ENCODE data around the gene DIS3L2. TPM values are rescaled to one million over a fixed set of nuclear protein-coding genes. Genes with fewer than 3 reads are reported as not detected.

DIS3L2 gene
- total RNA-seq, 1 experiment from 2014 or later, result 28.5 TPM

GRCh38 chr2:232353096-232353495 lies 391.6 kb downstream of the DIS3L2 start (continued):
- TF ChIP-seq, protein P1, sequence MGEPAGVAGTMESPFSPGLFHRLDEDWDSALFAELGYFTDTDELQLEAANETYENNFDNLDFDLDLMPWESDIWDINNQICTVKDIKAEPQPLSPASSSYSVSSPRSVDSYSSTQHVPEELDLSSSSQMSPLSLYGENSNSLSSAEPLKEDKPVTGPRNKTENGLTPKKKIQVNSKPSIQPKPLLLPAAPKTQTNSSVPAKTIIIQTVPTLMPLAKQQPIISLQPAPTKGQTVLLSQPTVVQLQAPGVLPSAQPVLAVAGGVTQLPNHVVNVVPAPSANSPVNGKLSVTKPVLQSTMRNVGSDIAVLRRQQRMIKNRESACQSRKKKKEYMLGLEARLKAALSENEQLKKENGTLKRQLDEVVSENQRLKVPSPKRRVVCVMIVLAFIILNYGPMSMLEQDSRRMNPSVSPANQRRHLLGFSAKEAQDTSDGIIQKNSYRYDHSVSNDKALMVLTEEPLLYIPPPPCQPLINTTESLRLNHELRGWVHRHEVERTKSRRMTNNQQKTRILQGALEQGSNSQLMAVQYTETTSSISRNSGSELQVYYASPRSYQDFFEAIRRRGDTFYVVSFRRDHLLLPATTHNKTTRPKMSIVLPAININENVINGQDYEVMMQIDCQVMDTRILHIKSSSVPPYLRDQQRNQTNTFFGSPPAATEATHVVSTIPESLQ (CRISPR knock-in tag; IDR thresholded peaks at IDR 0.05), result no peak

DNA sequence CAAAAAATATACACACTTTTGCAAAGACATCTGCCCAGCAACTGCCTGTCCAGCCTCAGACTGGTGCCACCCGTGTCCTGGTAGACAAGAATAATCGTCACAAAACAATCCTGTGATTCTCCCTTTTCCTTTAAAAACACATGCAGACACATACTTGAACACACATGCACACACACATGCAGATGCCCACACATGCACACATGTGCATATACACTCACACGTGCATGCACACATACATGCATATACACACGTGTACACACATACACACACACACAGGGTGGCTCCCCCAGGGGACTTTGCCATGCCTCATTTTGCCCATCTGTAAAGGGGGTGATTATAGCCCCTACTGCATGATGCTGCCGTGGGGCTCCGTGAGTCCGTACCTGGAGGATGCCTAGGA lies 392.1 kb downstream of the DIS3L2 start:
- TF ChIP-seq, protein P2, sequence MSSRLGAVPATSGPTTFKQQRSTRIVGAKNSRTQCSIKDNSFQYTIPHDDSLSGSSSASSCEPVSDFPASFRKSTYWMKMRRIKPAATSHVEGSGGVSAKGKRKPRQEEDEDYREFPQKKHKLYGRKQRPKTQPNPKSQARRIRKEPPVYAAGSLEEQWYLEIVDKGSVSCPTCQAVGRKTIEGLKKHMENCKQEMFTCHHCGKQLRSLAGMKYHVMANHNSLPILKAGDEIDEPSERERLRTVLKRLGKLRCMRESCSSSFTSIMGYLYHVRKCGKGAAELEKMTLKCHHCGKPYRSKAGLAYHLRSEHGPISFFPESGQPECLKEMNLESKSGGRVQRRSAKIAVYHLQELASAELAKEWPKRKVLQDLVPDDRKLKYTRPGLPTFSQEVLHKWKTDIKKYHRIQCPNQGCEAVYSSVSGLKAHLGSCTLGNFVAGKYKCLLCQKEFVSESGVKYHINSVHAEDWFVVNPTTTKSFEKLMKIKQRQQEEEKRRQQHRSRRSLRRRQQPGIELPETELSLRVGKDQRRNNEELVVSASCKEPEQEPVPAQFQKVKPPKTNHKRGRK (CRISPR knock-in tag; IDR thresholded peaks at IDR 0.05; ENCODE audit: borderline replicate concordance), result no peak
- TF ChIP-seq FOXP1 (CRISPR knock-in tag; IDR thresholded peaks at IDR 0.05; ENCODE audit: borderline replicate concordance) (no peak), ZNF121 (CRISPR knock-in tag; IDR thresholded peaks at IDR 0.05) (no peak), GRHL2 (CRISPR knock-in tag; IDR thresholded peaks at IDR 0.05; ENCODE audit: insufficient replicate concordance, severe bottlenecking) (no peak)
- TF ChIP-seq, protein P3, sequence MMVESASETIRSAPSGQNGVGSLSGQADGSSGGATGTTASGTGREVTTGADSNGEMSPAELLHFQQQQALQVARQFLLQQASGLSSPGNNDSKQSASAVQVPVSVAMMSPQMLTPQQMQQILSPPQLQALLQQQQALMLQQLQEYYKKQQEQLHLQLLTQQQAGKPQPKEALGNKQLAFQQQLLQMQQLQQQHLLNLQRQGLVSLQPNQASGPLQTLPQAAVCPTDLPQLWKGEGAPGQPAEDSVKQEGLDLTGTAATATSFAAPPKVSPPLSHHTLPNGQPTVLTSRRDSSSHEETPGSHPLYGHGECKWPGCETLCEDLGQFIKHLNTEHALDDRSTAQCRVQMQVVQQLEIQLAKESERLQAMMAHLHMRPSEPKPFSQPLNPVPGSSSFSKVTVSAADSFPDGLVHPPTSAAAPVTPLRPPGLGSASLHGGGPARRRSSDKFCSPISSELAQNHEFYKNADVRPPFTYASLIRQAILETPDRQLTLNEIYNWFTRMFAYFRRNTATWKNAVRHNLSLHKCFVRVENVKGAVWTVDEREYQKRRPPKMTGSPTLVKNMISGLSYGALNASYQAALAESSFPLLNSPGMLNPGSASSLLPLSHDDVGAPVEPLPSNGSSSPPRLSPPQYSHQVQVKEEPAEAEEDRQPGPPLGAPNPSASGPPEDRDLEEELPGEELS (CRISPR knock-in tag; IDR thresholded peaks at IDR 0.05), result no peak
- POLR2A ChIA-PET, result no interaction called here
- ATAC-seq, result no peak
- Mint-ChIP-seq H3K4me1 (no peaks in the 10 kb centered on the region), H3K36me3 (peaks cover 17% of the 10 kb centered on the region), H3K27me3 (ENCODE audit: low read depth) (peaks cover 64% of the 10 kb centered on the region), H3K9me3 (peaks cover 15% of the 10 kb centered on the region), H3K27ac (no peak overlapping the region), H3K4me3 (no peak overlapping the region)
- DNase-seq (ENCODE audit: low spot score), result no peak
- CTCF ChIA-PET, result interaction anchor here (0.6 to 1.8 kb wide), 4 partner anchors 13 to 86 kb away, joined by 3 to 21 read pairs (median 4); no protein-coding TSS in a partner anchor

DNA sequence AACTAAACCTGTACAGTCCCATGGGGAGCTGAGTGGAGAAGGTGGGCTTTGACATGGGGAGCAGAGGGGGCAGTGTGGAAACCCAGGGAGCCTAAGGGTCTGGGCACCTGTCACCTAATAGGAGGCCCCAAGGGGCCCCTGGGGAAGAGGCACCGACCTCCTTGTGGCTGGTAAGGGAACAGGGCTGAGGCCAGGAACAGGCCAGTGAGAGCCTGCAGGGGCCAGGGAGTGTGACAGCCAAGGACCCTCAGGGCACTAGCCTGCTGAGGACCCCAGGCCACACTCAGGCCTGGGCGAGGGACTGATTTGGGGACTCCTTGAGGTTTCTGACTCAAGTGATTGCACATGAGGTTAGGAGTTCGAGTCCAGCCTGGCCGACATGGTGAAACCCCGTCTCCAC lies 392.6 kb downstream of the DIS3L2 start:
- Mint-ChIP-seq H3K27me3 (ENCODE audit: low read depth) (peaks cover 60% of the 10 kb centered on the region), H3K36me3 (peaks cover 17% of the 10 kb centered on the region), H3K4me1 (no peaks in the 10 kb centered on the region), H3K4me3 (no peak overlapping the region), H3K27ac (no peak overlapping the region), H3K9me3 (peaks cover 15% of the 10 kb centered on the region)
- TF ChIP-seq ZNF263 (CRISPR knock-in tag; IDR thresholded peaks at IDR 0.05; ENCODE audit: low read depth) (no peak), CTCF (IDR thresholded peaks at IDR 0.05) (no peak), RORB (CRISPR knock-in tag; IDR thresholded peaks at IDR 0.05) (no peak), MAX (CRISPR knock-in tag; IDR thresholded peaks at IDR 0.05) (no peak)
- DNase-seq (ENCODE audit: low spot score) (peak; percentile 3), ATAC-seq (no peak)
- POLR2A ChIA-PET, result no interaction called here
- CTCF ChIA-PET, result interaction anchor here (1.3 kb wide), 1 partner anchor 15 kb away, joined by 4 read pairs; no protein-coding TSS in a partner anchor

DNA sequence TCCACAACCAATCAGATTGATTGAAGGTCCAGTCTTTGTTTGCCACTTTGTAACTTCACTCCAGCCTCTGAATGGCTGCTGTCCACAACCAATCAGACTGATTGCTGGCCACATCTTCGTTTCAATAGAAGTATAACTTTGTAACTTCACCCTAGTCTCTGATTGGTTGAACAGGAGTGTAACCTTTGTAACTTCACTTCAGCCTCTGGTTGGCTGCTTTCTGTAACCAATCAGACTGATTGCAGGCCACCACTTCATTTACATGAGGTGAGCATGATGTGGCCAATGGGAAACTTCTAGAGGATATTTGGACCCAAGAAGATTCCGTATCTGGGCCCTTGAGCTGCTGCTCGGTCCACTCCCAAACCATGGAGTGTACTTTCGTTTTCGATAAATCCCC lies 400.1 kb downstream of the DIS3L2 start:
- Mint-ChIP-seq H3K9me3 (peaks cover 11% of the 10 kb centered on the region; the same call in 1 of the 2 replicates), H3K4me3 (no peak overlapping the region), H3K4me1 (peaks cover 11% of the 10 kb centered on the region), H3K27me3 (ENCODE audit: low read depth) (peaks cover 4% of the 10 kb centered on the region), H3K36me3 (no peaks in the 10 kb centered on the region), H3K27ac (no peak overlapping the region)
- ATAC-seq (no peak), DNase-seq (ENCODE audit: low spot score) (peak; percentile 0)
- ChIA-PET CTCF (no interaction called here), POLR2A (no interaction called here)
- TF ChIP-seq ZNF219 (CRISPR knock-in tag; IDR thresholded peaks at IDR 0.05; ENCODE audit: borderline replicate concordance) (no peak), ZNF423 (CRISPR knock-in tag; IDR thresholded peaks at IDR 0.05) (no peak), CTCF (IDR thresholded peaks at IDR 0.05) (no peak), TCF7 (CRISPR knock-in tag; IDR thresholded peaks at IDR 0.05; ENCODE audit: low read depth) (no peak), HMGXB4 (CRISPR knock-in tag; IDR thresholded peaks at IDR 0.05) (no peak), SMAD3 (CRISPR knock-in tag; IDR thresholded peaks at IDR 0.05; ENCODE audit: borderline replicate concordance) (no peak), CREM (CRISPR knock-in tag; IDR thresholded peaks at IDR 0.05) (no peak)

Measured in WTC11 (cell line).